Hematopoietic multipotent progenitor cell treated with erythropoietin and hydrocortisone succinate and interleukin-3 and kit ligand, for 6 days (in vitro differentiated cells): ENCODE results near the gene F11R.
"Not testable (repeated sequence)": the region's sequence is repeated elsewhere in the genome, so short reads cannot be mapped to it uniquely, and the experiment has no call there.

Source experiments
- DNase-seq: peaks from one replicate; pipeline ENCODE4 v3.0.0-alpha.2; 2015

F11R gene

DNA sequence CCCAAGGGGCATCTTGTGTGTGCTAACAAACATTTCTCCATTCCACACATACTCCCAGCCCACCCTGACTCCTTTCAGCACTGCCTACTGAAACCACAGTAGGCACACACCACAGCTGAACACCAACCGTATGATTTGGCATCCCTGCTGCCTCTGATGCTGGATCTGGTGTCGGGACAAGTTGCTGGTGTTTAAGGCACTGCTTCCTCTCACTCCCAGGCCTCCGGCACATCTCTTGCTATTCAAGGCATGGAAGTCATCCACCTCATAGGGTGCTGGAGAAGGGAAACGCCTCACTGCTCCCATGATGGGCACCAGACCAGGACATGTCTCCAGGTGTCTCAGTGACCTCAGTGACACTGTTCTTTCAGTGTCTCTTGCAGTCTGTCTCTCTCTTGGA, 64.0 kb downstream of the F11R start:
- no peak for DNase-seq

DNA sequence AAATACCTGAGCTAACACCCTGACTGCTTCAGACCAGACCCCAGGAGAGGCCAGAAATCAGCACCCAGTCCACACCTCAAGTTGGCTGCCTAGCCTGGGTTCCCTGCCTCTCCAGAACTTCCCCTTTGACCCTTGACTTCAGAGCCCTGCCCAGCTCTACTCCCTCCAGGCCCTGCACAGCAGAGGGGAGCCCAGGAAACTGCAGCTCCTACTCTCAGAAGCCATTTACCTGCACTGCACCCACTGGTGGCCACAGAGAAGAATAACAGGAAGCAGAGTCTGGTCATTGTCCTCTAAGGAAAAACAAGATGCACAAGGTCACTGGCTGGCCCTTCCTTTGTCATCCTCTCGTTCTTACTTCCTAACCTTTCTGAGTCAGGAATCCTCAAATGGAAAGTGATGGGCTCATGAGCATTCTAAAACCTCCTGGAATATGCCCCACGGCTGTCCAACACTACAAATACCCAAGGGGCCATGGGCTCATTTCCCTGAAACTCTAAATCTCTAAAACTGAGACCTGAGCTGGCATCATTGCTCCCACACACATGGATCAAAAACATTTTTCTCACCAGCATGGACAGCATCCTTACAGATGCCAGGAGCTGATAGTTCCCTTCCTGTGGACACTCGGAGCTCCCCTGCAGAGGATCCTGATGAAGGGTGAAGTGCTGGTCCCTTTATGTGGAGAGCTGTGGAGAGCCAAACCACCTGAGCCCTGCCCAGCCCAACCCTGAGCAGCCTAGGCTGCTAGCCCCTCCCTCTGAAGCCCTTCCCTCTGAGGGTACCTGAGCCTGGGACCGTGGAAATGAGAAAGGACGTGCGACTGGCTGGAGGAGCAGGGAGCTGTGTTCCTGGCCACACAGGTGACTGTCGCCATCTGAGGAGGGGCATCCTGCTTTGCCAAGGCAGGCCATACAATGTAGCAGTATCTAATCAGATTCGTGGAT, 66.5 kb downstream of the F11R start, which contains the start of gene ITLN2:
ITLN2 (minus strand) TSS at position 652 of the 947 bp plus-strand sequence; CDS start at position 584, 68 bp downstream.
- DNase-seq, result peak; percentile 87

DNA sequence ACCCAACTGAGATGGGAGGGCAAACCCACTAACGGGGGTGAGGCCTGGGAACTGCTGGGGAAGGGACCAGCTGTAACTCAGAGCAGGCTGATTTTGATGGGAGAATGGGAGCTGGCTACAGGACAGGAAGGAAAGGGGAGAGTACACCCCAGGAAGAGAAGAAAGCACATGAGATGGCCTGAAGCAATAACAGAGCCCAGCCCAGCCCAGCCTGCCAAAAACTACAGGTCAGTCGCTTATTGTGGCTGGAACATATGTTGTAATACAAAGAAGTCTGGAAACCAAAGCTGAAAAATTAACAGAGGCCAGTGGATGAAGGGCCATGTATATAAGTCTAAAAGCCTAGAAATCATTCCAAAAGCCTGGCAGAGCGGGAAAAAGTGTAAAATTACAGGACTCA, 67.9 kb downstream of the F11R start:
- no peak for DNase-seq

DNA sequence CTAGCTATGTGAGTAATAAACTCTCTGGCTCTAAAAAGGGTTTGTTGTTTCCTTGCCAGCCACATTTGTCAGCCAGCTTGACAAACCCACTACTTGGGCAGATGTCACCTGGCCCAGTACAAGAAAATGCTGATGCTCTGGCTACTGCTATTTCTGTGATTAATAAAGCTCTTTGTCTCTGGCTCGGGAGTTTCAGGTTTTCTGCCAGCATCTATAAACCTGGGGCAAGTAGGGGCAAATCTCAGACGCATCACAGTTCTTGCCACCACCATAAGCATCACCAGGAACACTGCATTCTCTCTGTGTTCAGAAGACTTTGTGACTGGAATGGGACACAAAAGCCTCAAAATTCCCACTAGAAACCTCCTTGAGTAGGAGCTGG, 68.8 kb downstream of the F11R start:
- no peak for DNase-seq

DNA sequence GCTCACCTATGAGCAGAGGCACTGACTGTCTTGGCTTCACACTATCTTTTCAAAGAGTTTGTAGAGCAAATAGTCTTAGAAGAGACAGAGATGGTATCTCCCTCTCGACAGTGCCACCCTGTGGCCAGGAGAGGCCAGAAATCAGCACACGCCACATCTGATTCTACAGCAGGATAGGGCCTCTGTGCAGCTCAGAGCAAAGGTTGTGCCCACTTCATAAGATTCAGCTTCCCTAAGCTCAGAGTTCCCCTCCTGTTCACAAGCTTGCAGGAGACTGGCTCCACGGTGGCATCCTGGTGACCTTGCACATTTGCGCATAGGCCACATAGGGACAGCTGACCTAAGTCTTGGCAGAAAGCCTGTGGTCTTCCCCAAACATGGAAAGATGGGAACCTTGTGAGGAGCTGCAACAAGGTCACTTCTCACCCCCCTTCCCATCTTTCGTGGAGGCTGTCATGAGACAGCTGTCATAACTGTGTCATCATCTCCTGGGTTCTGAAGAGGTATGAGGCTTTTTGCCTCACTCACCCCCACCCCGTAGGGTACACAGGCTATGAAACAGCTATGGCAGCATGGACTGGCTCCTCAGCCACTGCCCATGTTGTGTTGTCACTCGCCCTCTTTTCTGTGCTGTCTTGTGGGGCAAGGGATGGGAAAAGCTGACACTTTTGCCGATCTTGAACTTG, 69.4 kb downstream of the F11R start:
- peak; percentile 89 for DNase-seq

DNA sequence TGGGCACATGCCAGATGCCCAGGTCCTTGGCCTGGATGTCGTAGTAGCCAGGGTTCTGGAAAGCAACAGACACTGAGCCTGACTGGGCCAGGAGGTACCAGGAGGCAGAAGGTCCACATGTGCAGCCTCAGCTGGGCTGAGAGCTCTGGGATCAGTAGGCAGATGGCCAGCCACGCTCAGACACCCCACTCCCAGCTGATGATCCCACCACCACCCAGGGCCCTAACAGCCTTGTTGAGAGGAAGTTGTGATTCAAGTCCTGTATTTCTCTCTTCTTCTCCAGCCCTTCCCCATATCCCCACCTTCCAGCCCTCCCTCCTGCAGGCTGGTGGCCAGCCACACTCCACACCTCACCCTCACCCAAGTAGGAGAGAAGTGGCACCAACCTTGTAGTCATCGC, 70.3 kb downstream of the F11R start:
- DNase-seq, result no peak

DNA sequence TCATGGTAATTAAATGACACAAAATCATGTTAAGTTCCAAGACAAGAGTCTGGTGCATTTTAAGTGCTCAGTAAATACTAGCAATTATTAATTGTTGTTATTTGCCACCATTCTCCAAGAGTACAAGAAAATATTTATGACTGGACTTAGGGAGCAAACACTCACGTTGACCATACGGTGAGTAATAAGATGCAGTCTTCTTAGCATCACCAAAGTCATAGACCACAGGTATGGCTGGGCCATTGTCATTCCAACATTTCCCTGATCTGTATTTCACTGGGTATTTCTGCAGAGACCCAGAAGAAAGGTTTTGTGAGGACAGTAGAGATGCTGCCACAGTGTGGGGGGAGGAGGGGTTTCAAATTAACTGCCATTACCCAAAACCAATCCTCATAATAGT, 71.1 kb downstream of the F11R start:
- DNase-seq, result no peak

DNA sequence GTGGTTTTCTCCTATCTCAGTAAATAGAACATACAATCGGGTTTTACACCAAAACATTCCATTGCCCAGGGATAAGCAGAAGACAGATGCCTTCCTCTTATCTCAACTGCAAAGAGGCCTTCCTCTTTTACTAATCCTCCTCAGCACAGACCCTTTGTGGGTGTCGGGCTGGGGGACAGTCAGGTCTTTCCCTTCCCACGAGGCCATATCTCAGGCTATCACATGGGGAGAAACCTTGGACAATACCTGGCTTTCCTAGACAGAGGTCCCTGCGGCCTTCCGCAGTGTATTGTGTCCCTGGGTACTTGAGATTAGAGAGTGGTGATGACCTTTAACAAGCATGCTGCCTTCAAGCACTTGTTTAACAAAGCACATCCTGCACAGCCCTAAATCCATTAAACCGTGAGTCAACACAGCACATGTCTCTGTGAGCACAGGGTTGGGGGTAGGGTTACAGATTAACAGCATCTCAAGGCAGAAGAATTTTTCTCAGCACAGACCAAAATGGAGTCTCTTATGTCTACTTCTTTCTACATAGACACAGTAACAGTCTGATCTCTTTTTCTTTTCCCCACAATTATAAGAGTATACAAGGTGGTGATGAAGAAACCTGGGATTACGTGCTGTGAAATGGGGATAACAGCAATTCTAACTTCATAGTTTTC, 71.6 kb downstream of the F11R start:
- DNase-seq, result peak; percentile 67

DNA sequence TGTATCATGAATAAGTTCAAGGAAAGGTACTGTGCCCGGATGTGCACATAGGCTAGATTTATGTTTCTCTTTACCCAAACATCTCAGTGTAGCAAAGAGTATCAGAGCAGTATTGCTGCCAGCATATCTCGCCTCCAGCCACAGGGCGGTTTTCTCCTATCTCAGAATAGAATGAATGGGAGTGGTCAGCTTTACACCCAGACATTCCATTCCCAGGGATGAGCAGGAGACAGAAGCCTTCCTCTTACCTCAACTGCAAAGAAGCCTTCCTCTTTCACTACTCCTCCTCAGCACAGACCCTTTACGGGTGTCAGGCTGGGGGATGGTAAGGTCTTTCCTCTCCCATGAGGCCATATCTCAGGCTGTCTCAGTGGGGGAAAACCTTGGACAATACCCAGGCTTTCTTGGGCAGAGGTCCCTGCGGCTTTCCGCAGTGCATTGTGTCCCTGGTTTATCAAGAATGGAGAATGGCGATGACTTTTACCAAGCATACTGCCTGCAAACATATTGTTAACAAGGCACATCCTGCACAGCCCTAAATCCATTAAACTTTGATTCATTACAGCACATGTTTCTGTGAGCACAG, 73.7 kb downstream of the F11R start:
- DNase-seq, result peak; percentile 35

DNA sequence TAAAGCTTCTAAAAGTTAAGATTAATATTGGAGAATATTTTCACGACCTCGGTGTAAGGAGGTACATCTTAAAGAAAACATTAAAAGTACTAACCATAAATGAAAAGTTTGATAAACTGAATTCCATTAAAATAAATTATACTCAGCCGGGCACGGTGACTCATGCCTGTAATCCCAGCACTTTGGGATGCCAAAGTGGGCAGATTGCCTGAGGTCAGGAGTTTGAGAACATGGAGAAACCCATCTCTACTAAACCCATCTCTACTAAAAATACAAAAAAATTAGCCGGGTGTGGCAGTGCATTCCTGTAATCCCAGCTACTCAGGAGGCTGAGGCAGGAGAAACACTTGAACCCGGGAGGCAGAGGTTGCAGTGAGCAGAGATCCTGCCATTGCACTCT, 75.1 kb downstream of the F11R start:
- not testable (repeated sequence) for DNase-seq
